Measurements from ENCODE around the gene KBTBD3.

The KBTBD3 gene

DNA sequence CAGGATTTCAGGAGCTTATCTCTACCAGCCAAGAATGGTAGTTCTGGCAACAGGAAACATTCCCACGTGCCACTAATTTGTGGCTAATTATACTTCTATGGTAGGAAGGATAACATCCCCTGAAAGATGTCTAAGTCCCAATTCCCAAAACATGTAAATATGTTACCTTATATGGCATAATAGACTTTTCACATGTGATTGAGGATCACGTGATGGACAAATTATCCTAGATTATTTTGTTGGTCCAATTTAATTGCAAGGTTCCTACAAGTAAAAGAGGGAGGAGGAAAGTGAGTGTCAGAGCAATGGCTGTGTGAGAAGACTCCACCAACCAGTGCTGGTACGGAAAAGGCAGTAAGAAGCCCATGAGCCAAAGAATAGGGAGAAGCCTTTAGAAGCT is 45.2 kb downstream of the KBTBD3 start:
- Histone ChIP-seq H3K27me3 (ENCODE audit: insufficient read depth, poor library complexity, severe bottlenecking) (no peaks in the 10 kb centered on the region), H3K4me3 (ENCODE audit: severe bottlenecking) (no peak overlapping the region), H3K27ac (ENCODE audit: poor library complexity, severe bottlenecking) (no peak overlapping the region), H3K9me3 (ENCODE audit: severe bottlenecking) (no peaks in the 10 kb centered on the region), H3K36me3 (ENCODE audit: low read depth) (no peaks in the 10 kb centered on the region), H3K4me1 (ENCODE audit: insufficient read depth, poor library complexity, severe bottlenecking) (peaks cover 4% of the 10 kb centered on the region)
- TF ChIP-seq, protein P1, sequence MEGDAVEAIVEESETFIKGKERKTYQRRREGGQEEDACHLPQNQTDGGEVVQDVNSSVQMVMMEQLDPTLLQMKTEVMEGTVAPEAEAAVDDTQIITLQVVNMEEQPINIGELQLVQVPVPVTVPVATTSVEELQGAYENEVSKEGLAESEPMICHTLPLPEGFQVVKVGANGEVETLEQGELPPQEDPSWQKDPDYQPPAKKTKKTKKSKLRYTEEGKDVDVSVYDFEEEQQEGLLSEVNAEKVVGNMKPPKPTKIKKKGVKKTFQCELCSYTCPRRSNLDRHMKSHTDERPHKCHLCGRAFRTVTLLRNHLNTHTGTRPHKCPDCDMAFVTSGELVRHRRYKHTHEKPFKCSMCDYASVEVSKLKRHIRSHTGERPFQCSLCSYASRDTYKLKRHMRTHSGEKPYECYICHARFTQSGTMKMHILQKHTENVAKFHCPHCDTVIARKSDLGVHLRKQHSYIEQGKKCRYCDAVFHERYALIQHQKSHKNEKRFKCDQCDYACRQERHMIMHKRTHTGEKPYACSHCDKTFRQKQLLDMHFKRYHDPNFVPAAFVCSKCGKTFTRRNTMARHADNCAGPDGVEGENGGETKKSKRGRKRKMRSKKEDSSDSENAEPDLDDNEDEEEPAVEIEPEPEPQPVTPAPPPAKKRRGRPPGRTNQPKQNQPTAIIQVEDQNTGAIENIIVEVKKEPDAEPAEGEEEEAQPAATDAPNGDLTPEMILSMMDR (IDR thresholded peaks at IDR 0.05; ENCODE audit: poor library complexity, severe bottlenecking), result no peak
- no peak for ATAC-seq (ENCODE audit: low read depth)
- no peak for DNase-seq (ENCODE audit: low spot score)

DNA sequence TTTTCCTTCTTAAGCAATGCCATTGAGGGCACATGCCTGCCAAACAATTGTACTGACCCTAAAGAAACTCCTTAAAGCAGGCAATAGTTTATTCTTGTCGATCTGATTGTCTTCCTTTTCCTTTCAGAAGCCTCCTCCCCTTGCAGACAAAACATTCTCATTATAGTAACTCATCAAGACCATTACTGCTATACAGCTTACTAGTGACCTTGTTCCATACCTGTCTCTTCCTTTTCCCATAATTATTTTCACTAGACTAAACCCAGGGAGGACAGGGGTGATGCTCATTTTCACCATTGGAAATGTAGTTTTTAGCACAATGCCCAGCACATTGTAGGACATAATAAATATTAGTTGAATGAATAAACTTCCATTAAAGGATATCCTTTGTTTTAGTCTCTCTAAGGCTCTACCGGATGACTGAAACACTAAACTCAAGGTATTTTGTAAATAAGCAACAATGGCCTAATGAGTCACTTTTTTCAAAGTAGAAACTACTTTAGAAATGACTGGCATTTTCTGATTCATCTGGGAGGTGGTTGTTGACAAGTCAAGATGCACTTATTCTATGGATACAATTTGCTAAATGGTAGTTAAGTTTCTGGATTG is 45.8 kb downstream of the KBTBD3 start:
- ATAC-seq (ENCODE audit: low read depth) (peak; percentile 95), DNase-seq (ENCODE audit: low spot score) (no peak)
- Histone ChIP-seq H3K27me3 (ENCODE audit: insufficient read depth, poor library complexity, severe bottlenecking) (no peaks in the 10 kb centered on the region), H3K4me3 (ENCODE audit: severe bottlenecking) (no peak overlapping the region), H3K9me3 (ENCODE audit: severe bottlenecking) (no peaks in the 10 kb centered on the region), H3K4me1 (ENCODE audit: insufficient read depth, poor library complexity, severe bottlenecking) (peaks cover 4% of the 10 kb centered on the region), H3K27ac (ENCODE audit: poor library complexity, severe bottlenecking) (peak overlapping the region; percentile 19), H3K36me3 (ENCODE audit: low read depth) (no peaks in the 10 kb centered on the region)
- TF ChIP-seq, protein P1 (IDR thresholded peaks at IDR 0.05; ENCODE audit: poor library complexity, severe bottlenecking), result no peak

DNA sequence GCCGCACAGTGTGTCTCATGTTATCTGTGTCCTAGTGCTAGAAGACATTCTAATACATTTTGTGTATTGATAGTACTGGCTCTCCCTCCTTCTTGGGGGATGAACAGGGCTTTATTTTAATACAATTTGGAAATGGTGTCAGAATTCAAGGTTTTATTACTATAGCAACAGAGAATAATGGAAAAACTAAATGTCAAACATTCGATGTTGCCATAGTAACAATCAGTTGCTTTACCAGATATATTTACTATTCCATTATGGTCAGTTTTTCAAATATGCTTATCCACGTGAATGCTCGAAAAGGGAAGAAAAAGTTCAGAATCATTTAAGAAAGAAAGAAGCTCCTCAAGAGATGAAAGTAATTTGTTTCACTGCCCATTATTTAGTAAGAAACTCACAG is 46.5 kb downstream of the KBTBD3 start:
- TF ChIP-seq, protein P1 (IDR thresholded peaks at IDR 0.05; ENCODE audit: poor library complexity, severe bottlenecking), result no peak
- H3K4me1 ChIP-seq (ENCODE audit: insufficient read depth, poor library complexity, severe bottlenecking), result peaks cover 4% of the 10 kb centered on the region
- H3K27me3 ChIP-seq (ENCODE audit: insufficient read depth, poor library complexity, severe bottlenecking), result no peaks in the 10 kb centered on the region
- no peak overlapping the region for H3K27ac ChIP-seq (ENCODE audit: poor library complexity, severe bottlenecking)
- H3K36me3 ChIP-seq (ENCODE audit: low read depth), result no peaks in the 10 kb centered on the region
- H3K4me3 ChIP-seq (ENCODE audit: severe bottlenecking), result no peak overlapping the region
- H3K9me3 ChIP-seq (ENCODE audit: severe bottlenecking), result no peaks in the 10 kb centered on the region
- DNase-seq (ENCODE audit: low spot score) (no peak), ATAC-seq (ENCODE audit: low read depth) (no peak)

DNA sequence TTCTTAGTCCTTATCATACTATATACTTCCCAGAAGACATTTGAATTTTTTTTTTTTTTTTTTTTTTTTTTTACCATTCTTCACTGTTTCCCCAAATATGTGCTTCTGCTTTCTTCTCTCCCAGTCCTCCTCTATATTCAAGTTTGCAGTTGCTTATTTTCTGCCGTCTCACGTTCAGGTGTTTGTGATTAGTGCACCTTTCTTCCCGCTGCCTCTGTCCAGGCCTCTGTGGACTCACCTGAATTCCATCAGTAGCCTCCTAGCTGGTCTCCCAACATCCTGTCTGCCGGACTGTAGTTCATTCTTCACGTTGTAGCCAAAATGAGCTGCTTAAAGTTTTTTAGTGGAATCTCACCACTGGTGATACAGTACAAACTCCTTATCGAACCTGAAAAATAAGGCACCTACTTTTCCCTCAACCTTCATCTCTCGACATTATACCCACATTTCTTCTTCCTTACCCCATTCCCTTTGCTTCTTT is 54.3 kb downstream of the KBTBD3 start:
- TF ChIP-seq, protein P1 (IDR thresholded peaks at IDR 0.05; ENCODE audit: poor library complexity, severe bottlenecking), result no peak
- Histone ChIP-seq H3K4me3 (ENCODE audit: severe bottlenecking) (peak overlapping the region; percentile 73), H3K4me1 (ENCODE audit: insufficient read depth, poor library complexity, severe bottlenecking) (peaks cover 24% of the 10 kb centered on the region), H3K36me3 (ENCODE audit: low read depth) (peaks cover 28% of the 10 kb centered on the region), H3K27me3 (ENCODE audit: insufficient read depth, poor library complexity, severe bottlenecking) (no peaks in the 10 kb centered on the region), H3K27ac (ENCODE audit: poor library complexity, severe bottlenecking) (no peak overlapping the region), H3K9me3 (ENCODE audit: severe bottlenecking) (no peaks in the 10 kb centered on the region)
- ATAC-seq (ENCODE audit: low read depth), result no peak; the same call in 2 of the 3 replicates
- DNase-seq (ENCODE audit: low spot score), result no peak

All from RWPE2 (cell line).